GM18858 (cell line): ENCODE results near the gene HSF4.
"Not testable (repeated sequence)": the region's sequence is repeated elsewhere in the genome, so short reads cannot be mapped to it uniquely, and the experiment has no call there.

Source experiments
- ATAC-seq: cut with Tn5 transposase; IDR thresholded peaks from one replicate; pipeline ENCODE4 v1.9.1; 2021; ENCODE audit not compliant: unreplicated experiment

The HSF4 gene

GRCh38 chr16:67164599-67165061, at the start of gene HSF4:
TSS of gene HSF4 (plus strand) at chr16:67164745. CDS start at chr16:67164812, 67 bp downstream.
- ATAC-seq, result no peak

GRCh38 chr16:67114793-67115192, 49.8 kb upstream of the HSF4 start:
- ATAC-seq, result no peak

DNA sequence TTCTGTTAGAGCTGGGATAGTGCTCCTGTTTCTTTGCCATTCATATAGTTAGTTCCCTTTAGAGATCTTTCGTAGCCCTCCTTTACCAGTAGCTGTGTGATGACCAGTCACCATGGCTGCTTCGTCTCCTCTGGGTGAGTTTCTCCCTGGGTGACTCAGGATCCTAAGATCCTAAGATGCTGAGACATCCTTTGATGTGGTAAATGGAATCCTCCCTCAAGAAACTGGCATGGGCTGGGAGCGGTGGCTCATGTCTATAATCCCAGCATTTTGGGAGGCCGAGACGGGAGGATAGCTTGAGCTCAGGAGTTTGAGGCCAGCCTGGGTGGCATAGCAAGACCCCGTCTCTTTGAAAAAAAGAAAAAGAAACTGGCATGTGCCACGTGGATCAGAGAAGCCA, 48.9 kb upstream of the HSF4 start:
- no peak for ATAC-seq

- no peak for ATAC-seq
These were observed 47.9 kb upstream of the HSF4 start for GRCh38 chr16:67116388-67117311.

- ATAC-seq, result no peak
These were observed 46.8 kb upstream of the HSF4 start for GRCh38 chr16:67117716-67118115.

- no peak for ATAC-seq
These were observed 44.5 kb upstream of the HSF4 start for GRCh38 chr16:67120025-67120424.

GRCh38 chr16:67122799-67123198, 41.7 kb upstream of the HSF4 start:
- ATAC-seq, result not testable (repeated sequence)

- no peak for ATAC-seq
These were observed 36.1 kb upstream of the HSF4 start for GRCh38 chr16:67128417-67128816.

DNA sequence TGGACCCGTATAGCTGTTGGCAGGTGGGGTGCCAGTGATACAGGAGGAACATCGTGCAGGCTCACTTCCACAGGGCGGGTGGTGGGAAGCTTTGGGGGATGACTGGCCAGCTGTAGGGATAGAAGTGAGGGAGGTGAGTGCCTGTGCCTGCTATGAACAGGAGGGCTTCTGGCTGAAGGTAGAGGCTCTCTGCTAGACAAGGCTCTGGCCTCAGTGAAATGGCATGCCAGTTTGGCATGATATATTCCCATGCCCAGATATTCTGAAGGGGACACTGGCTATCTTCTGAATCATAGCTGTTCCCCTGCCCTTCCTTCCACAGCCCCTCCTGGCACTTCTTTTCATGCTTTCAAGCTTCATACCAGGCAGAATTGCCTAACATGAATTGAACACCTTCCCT, 35.7 kb upstream of the HSF4 start:
- no peak for ATAC-seq

- ATAC-seq, result no peak
These were observed 35.1 kb upstream of the HSF4 start for GRCh38 chr16:67129422-67129821.

- ATAC-seq, result no peak
These were observed 26.9 kb upstream of the HSF4 start for GRCh38 chr16:67137605-67138004.

GRCh38 chr16:67141391-67141790, 23.2 kb upstream of the HSF4 start:
- ATAC-seq, result no peak

- ATAC-seq, result no peak
These were observed 22.2 kb upstream of the HSF4 start for GRCh38 chr16:67142342-67142741.

GRCh38 chr16:67144943-67145342, 19.6 kb upstream of the HSF4 start:
- no peak for ATAC-seq

GRCh38 chr16:67145746-67146145, 18.8 kb upstream of the HSF4 start:
- ATAC-seq, result no peak

DNA sequence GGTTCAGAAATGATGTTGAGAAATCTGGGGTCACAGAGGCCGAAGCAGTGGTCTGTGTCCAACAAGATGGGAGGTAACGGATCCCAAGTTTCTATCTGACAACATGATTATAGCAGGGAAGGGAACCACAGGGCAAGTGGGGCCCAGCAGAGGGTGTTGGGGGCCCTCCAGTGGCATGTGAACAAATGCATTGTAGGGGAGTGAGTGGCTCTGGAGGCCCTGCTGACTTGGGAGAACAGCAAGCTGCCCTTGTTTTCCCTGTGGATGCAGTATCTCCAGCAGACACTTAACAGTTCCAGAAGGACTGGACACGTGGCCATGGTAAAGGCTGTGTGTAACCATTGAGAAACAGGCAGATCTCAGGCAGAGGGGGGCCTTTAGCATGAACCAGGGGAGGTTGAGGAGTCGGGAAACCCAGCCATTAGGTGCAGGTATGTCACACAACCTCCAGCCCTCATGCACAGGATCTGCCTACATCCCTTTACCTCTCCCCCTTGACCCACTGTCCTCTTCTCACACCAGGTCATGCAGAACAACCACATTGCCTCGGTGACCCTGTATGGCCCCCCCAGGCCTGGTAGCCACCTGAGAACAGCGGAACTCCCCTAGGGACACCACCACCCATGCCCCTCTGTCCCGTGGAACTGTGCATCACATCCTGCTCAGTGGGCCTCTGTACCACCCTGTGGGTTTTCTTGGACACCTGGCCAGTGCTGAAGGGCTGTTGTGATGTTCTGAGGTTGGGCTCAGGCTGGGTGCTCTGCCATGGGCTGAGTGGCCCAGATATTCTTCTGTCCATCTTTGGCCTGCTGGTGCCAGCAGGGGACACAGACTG, 17.8 kb upstream of the HSF4 start:
- no peak for ATAC-seq

GRCh38 chr16:67147437-67148140, 17.0 kb upstream of the HSF4 start:
- ATAC-seq, result no peak

GRCh38 chr16:67148221-67148620, 16.3 kb upstream of the HSF4 start:
- no peak for ATAC-seq

GRCh38 chr16:67148656-67149275, 15.8 kb upstream of the HSF4 start:
- ATAC-seq, result no peak

- no peak for ATAC-seq
These were observed 15.1 kb upstream of the HSF4 start for GRCh38 chr16:67149276-67150046.
